Endothelial cell of umbilical vein (primary cell): ENCODE measurements around the gene IRF6. TPM values are rescaled to one million over a fixed set of nuclear protein-coding genes. Genes with fewer than 3 reads are reported as not detected.

ENCODE experiments used
- BruUV-seq: library from RNA; stranded (reverse); fragments of 400-500 nt; replicated peaks from 2 replicates; lab custom pipeline; 2021; lab: Mats Ljungman, UMichigan
- CTCF ChIA-PET: fragments of 300-600, 350-600 bp; sonication (Branson Sonifier 250); formaldehyde crosslinking; loops from one replicate; lab custom pipeline; 2021; ENCODE audit warnings: antibody characterized with exemption, inconsistent platforms; lab: Charles Lee
- POLR2A ChIA-PET: fragments of 300-600, 350-600 bp; sonication (Branson Sonifier 250); formaldehyde crosslinking; loops from one replicate; lab custom pipeline; 2021; ENCODE audit warnings: antibody characterized with exemption, inconsistent platforms; lab: Charles Lee
- DNase-seq: peaks from one replicate; pipeline ENCODE4 v3.0.0-alpha.2; 2011; ENCODE audit warnings: low read depth, low spot score
- FAIRE-seq: peaks from 2 replicates; lab custom pipeline; 2011; peaks lifted over from hg19 to GRCh38; lab: Jason Lieb, UNC
- H2AFZ ChIP-seq: 2 replicates; pipeline ENCODE4 v1.6.0; 2012; ENCODE audit warnings: low read depth, low read length, control low read depth, inconsistent platforms
- H3K27ac ChIP-seq: 2 replicates; pipeline ENCODE4 v1.5.1; 2011; ENCODE audit warnings: low read depth, mild to moderate bottlenecking, control low read depth, low read length, moderate library complexity; ENCODE audit not compliant: insufficient read depth
- H3K27me3 ChIP-seq, 2 experiments: 2 replicates each; pipeline versions ENCODE4 v1.6.0 to v1.6.1; 2011; ENCODE audit warnings: low read length in 2 of 2, mixed read lengths in 1 of 2; ENCODE audit not compliant: control insufficient read depth in 2 of 2, insufficient read depth in 2 of 2
- H3K36me3 ChIP-seq, 2 experiments: 2 replicates in 1 of 2; 3 replicates in 1 of 2; pipeline ENCODE4 v1.5.1; 2011; ENCODE audit warnings: low read length in 2 of 2, mild to moderate bottlenecking in 1 of 2, moderate library complexity in 1 of 2; ENCODE audit not compliant: control insufficient read depth in 2 of 2, insufficient read depth in 2 of 2; ENCODE audit errors: extremely low read depth in 1 of 2
- H3K4me1 ChIP-seq: 3 replicates; pipeline ENCODE4 v1.5.1; 2011; ENCODE audit warnings: mild to moderate bottlenecking, low read length; ENCODE audit not compliant: control insufficient read depth, insufficient read depth; ENCODE audit errors: extremely low read depth
- H3K4me2 ChIP-seq: 2 replicates; pipeline ENCODE4 v1.6.1; 2011; ENCODE audit warnings: low read length, control low read depth, mixed read lengths; ENCODE audit not compliant: insufficient read depth
- H3K4me3 ChIP-seq, 3 experiments: fragments of 200-600 bp in 1 of 3; sonication (generic), shearing (Covaris generic) in 1 of 3; replicated peaks in 1 of 3; 2 replicates each; pipeline ENCODE4 v1.5.1; 2011 to 2016; ENCODE audit warnings: control low read depth in 3 of 3, low read length in 3 of 3, mild to moderate bottlenecking in 2 of 3, inconsistent platforms in 1 of 3, low read depth in 1 of 3, moderate library complexity in 1 of 3; ENCODE audit not compliant: insufficient read depth in 1 of 3
- H3K79me2 ChIP-seq: 2 replicates; pipeline ENCODE4 v1.6.0; 2012; ENCODE audit warnings: low read length, inconsistent platforms; ENCODE audit not compliant: control insufficient read depth, insufficient read depth
- H3K9ac ChIP-seq: replicated peaks from 2 replicates; pipeline ENCODE3; 2011; ENCODE audit warnings: low read length, control low read depth; ENCODE audit not compliant: insufficient read depth; ENCODE audit errors: extremely low read depth
- H3K9me1 ChIP-seq: replicated peaks from 3 replicates; pipeline ENCODE4 v1.6.0; 2011; ENCODE audit warnings: mild to moderate bottlenecking, low read length; ENCODE audit not compliant: control insufficient read depth, insufficient read depth; ENCODE audit errors: extremely low read depth
- H3K9me3 ChIP-seq: replicated peaks from 2 replicates; pipeline ENCODE4 v1.5.1; 2012; ENCODE audit warnings: low read length, inconsistent platforms; ENCODE audit not compliant: control insufficient read depth, insufficient read depth
- H4K20me1 ChIP-seq: replicated peaks from 2 replicates; pipeline ENCODE3; 2011; ENCODE audit warnings: mild to moderate bottlenecking, low read length; ENCODE audit not compliant: control insufficient read depth, insufficient read depth; ENCODE audit errors: extremely low read depth
- CTCF ChIP-seq, 2 donors: IDR thresholded peaks; 1 replicate in 1 of 2; 2 replicates in 1 of 2; pipeline ENCODE4 v1.5.1; 2011; ENCODE audit warnings: low read length in 2 of 2, mild to moderate bottlenecking in 2 of 2, moderate library complexity in 2 of 2, control low read depth in 1 of 2, inconsistent platforms in 1 of 2, low read depth in 1 of 2; ENCODE audit not compliant: insufficient read depth in 1 of 2; ENCODE audit errors: extremely low read depth in 1 of 2
- EZH2 ChIP-seq: IDR thresholded peaks from 2 replicates; pipeline ENCODE4 v1.6.1; 2012; ENCODE audit warnings: borderline replicate concordance, low read depth, mild to moderate bottlenecking, moderate library complexity, low read length, inconsistent platforms; ENCODE audit not compliant: severe bottlenecking
- FOS ChIP-seq: IDR thresholded peaks from 2 replicates; pipeline ENCODE4 v1.6.1; 2011; ENCODE audit warnings: mild to moderate bottlenecking, low read length, moderate library complexity, borderline replicate concordance; ENCODE audit not compliant: insufficient read depth
- GATA2 ChIP-seq: IDR thresholded peaks from 2 replicates; pipeline ENCODE4 v1.7.0; 2011; ENCODE audit warnings: low read depth, mild to moderate bottlenecking, moderate library complexity, mixed read lengths, low read length; ENCODE audit not compliant: insufficient read length, insufficient read depth
- JUN ChIP-seq: IDR thresholded peaks from 2 replicates; pipeline ENCODE4 v1.6.1; 2011; ENCODE audit warnings: borderline replicate concordance, low read depth; ENCODE audit not compliant: insufficient read length, insufficient read depth
- MYC ChIP-seq: IDR thresholded peaks from one replicate; pipeline ENCODE4 v1.6.1; 2011; ENCODE audit warnings: mild to moderate bottlenecking, low read depth, low read length
- POLR2A ChIP-seq: IDR thresholded peaks from 2 replicates; pipeline ENCODE4 v1.6.1; 2012; ENCODE audit warnings: low read depth, mild to moderate bottlenecking, control low read depth, low read length
- POLR2AphosphoS5 ChIP-seq: IDR thresholded peaks from 2 replicates; pipeline ENCODE4 v1.6.1; 2012; ENCODE audit warnings: low read depth, mild to moderate bottlenecking, control low read depth, low read length, moderate library complexity; ENCODE audit not compliant: insufficient read depth
- dilution Hi-C: fragments of 300-500 bp; cut with MboI; formaldehyde crosslinking; loops from one replicate; pipeline ENCODE4 v1.15.0; 2019; ENCODE audit warnings: low sequenced_read_pairs; ENCODE audit not compliant: extremely low pct_ligation_motif_present
- intact Hi-C: fragments of 100-400 bp; cut with micrococcal nuclease; formaldehyde crosslinking; loops from one replicate; pipeline ENCODE4 v1.10.0; 2022
- polyA plus RNA-seq, 4 experiments: library from polyadenylated mRNA; depleted of rRNA in 3 of 4; stranded (reverse) in 3 of 4; unstranded in 1 of 4; fragments of >200 nt; gene quantifications; 2 replicates each; pipeline versions ENCODE4 v1.2.1 to v1.2.3, GENCODE V29; 2011 to 2012; ENCODE audit warnings: missing spikeins in 1 of 4
- total RNA-seq: library from RNA; stranded (reverse); gene quantifications from 2 replicates; pipeline ENCODE4 v1.2.3, GENCODE V29; 2021
- TF ChIP-seq, protein P1 (sequence below): IDR thresholded peaks from 2 replicates; pipeline ENCODE4 v1.6.1; 2011; ENCODE audit not compliant: insufficient read depth, insufficient read length

IRF6 gene
- total and polyA plus RNA-seq, 2 donors (not counting 3 experiments of a cell fraction or from before 2014, with no cell fraction given): 42.0 to 55.8 TPM

- POLR2A ChIA-PET: no interaction called here
- H3K4me3 ChIP-seq: no peak overlapping the region
- no peaks in the 10 kb centered on the region for H3K9me1 ChIP-seq
- H4K20me1 ChIP-seq: no peaks in the 10 kb centered on the region
- dilution Hi-C loops: no loop called here
- H3K4me2 ChIP-seq: no peak overlapping the region
- CTCF ChIA-PET: interaction anchor here (1.0 to 4.5 kb wide), 3 partner anchors 13 to 57 kb away, joined by 5 to 33 read pairs (median 7); no protein-coding TSS in a partner anchor
- no TSS peak for BruUV-seq
- H3K36me3 ChIP-seq: no peaks in the 10 kb centered on the region
- no peak overlapping the region for H3K9ac ChIP-seq
- no peaks in the 10 kb centered on the region for H3K79me2 ChIP-seq
- FAIRE-seq: no peak
- H3K27me3 ChIP-seq: peaks cover 2 to 4% of the 10 kb centered on the region in 2 experiments
- peaks cover 18% of the 10 kb centered on the region for H3K4me1 ChIP-seq
- H3K9me3 ChIP-seq: no peaks in the 10 kb centered on the region
- H2AFZ ChIP-seq: no peak overlapping the region
- intact Hi-C loops: no loop called here
- TF ChIP-seq POLR2AphosphoS5 (no peak), JUN (no peak), POLR2A (no peak), CTCF (IDR thresholded peaks at IDR 0.05; ENCODE audit: extremely low read depth in 1 of 2, insufficient read depth in 1 of 2, low read depth in 1 of 2, low read length in 2 of 2) (no peak), FOS (no peak), GATA2 (no peak), EZH2 (no peak), MYC (no peak)
- TF ChIP-seq, protein P1, sequence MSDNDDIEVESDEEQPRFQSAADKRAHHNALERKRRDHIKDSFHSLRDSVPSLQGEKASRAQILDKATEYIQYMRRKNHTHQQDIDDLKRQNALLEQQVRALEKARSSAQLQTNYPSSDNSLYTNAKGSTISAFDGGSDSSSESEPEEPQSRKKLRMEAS: no peak
- DNase-seq: no peak
- H3K27ac ChIP-seq: no peak overlapping the region
Observed at GRCh38 chr1:209766051-209766450, 39.9 kb downstream of the IRF6 start.
